A549 (cell line): ENCODE results near the gene COX14. TPM values are rescaled to one million over a fixed set of nuclear protein-coding genes. Genes with fewer than 3 reads are reported as not detected.

Experiments used
- ATAC-seq, 2 experiments: fragments of 200-7000 bp in 1 of 2; fragments of >200 bp in 1 of 2; cut with Nextera tagmentation in 1 of 2; cut with Tn5 transposase in 1 of 2; 3 replicates each; pipeline versions ENCODE4 v1.8.0 to v1.9.1; 2018 to 2020; ENCODE audit warnings: mild to moderate bottlenecking in 1 of 2, moderate library complexity in 1 of 2
- CTCF ChIA-PET: fragments of 300-600 bp; sonication (Branson Sonifier 250); formaldehyde crosslinking; extraction: SDS; loops from one replicate; lab custom pipeline; 2021; ENCODE audit warnings: antibody characterized with exemption, inconsistent platforms; lab: Yijun Ruan, JAX
- POLR2A ChIA-PET: fragments of 350-600 bp; formaldehyde crosslinking; extraction: SDS; loops from one replicate; lab custom pipeline; 2021; ENCODE audit warnings: antibody characterized with exemption, inconsistent platforms; lab: Yijun Ruan, JAX
- DNase-seq, 2 experiments: peaks; one replicate each; pipeline versions ENCODE4 v3.0.0 to v3.0.0-alpha.2; 2011 to 2016; ENCODE audit warnings: low read depth in 1 of 2, low spot score in 1 of 2
- FAIRE-seq: peaks from 2 replicates; lab custom pipeline; 2011; peaks lifted over from hg19 to GRCh38; lab: Jason Lieb, UNC
- H3K27ac ChIP-seq, 2 experiments: fragments of >200 bp; sonication (Bioruptor Twin); formaldehyde crosslinking; 3 replicates each; pipeline ENCODE4 v1.5.1; 2016 to 2017
- H3K4me1 ChIP-seq: fragments of >200 bp; sonication (Bioruptor Twin); formaldehyde crosslinking; 3 replicates; pipeline ENCODE4 v1.6.1; 2016
- H3K4me2 ChIP-seq: fragments of >200 bp; sonication (Bioruptor Twin); formaldehyde crosslinking; 3 replicates; pipeline ENCODE4 v1.6.1; 2016
- H3K4me3 ChIP-seq: fragments of >200 bp; sonication (Bioruptor Twin); formaldehyde crosslinking; 3 replicates; pipeline ENCODE4 v1.5.1; 2016
- H3K9me3 ChIP-seq: fragments of >200 bp; sonication (Bioruptor Twin); formaldehyde crosslinking; 3 replicates; pipeline ENCODE4 v1.6.1; 2016
- CHD4 ChIP-seq: fragments of 200-600 bp; sonication (generic); IDR thresholded peaks from 2 replicates; pipeline ENCODE4 v1.6.1; 2016; ENCODE audit warnings: antibody characterized with exemption, mild to moderate bottlenecking, borderline replicate concordance
- CTCF ChIP-seq: fragments of >200 bp; sonication (Bioruptor Twin); formaldehyde crosslinking; IDR thresholded peaks from 3 replicates; pipeline ENCODE4 v1.5.1; 2016
- EHF ChIP-seq: fragments of 250-450 bp; sonication (Bioruptor Pico); IDR thresholded peaks from 2 replicates; pipeline ENCODE4 v1.5.0; 2020; ENCODE audit warnings: mild to moderate bottlenecking
- ELK1 ChIP-seq: fragments of 150-350 bp; IDR thresholded peaks from 2 replicates; pipeline ENCODE4 v1.6.1; 2014; ENCODE audit warnings: low read depth, mild to moderate bottlenecking, low read length
- FOSB ChIP-seq: fragments of 250-450 bp; sonication (Bioruptor Pico); IDR thresholded peaks from 2 replicates; pipeline ENCODE4 v1.5.0; 2020; ENCODE audit warnings: mild to moderate bottlenecking, moderate library complexity
- FOSL2 ChIP-seq, 2 experiments: fragments of 450-650 bp in 1 of 2; fragments of >200 bp in 1 of 2; sonication (Bioruptor Twin) in 1 of 2; formaldehyde crosslinking; IDR thresholded peaks; 2 replicates each; pipeline versions ENCODE4 v1.5.0 to v1.6.1; 2016 to 2020; ENCODE audit warnings: mild to moderate bottlenecking in 1 of 2, moderate library complexity in 1 of 2
- HDAC2 ChIP-seq: fragments of 200-600 bp; sonication (generic); IDR thresholded peaks from 2 replicates; pipeline ENCODE4 v1.6.1; 2016
- HES2 ChIP-seq: fragments of >200 bp; sonication (Bioruptor Twin); formaldehyde crosslinking; IDR thresholded peaks from 2 replicates; pipeline ENCODE4 v1.6.1; 2016
- HMGXB4 ChIP-seq: fragments of 250-450 bp; sonication (Bioruptor Pico); IDR thresholded peaks from 2 replicates; pipeline ENCODE4 v1.5.0; 2021; ENCODE audit warnings: mild to moderate bottlenecking, moderate library complexity, borderline replicate concordance
- JUN ChIP-seq, 2 experiments: fragments of >200 bp; sonication (Bioruptor Twin); formaldehyde crosslinking; IDR thresholded peaks; 2 replicates in 1 of 2; 3 replicates in 1 of 2; pipeline ENCODE4 v1.6.1; 2016 to 2017
- JUNB ChIP-seq: fragments of >200 bp; sonication (Bioruptor Twin); formaldehyde crosslinking; IDR thresholded peaks from 2 replicates; pipeline ENCODE4 v1.6.1; 2016
- MAZ ChIP-seq: fragments of 150-350 bp; IDR thresholded peaks from 2 replicates; pipeline ENCODE4 v1.6.1; 2014; ENCODE audit warnings: antibody characterized with exemption, low read depth, low read length, borderline replicate concordance
- MYC ChIP-seq: IDR thresholded peaks from 2 replicates; pipeline ENCODE4 v1.6.1; 2012; ENCODE audit warnings: mild to moderate bottlenecking, inconsistent platforms, low read length, improper control_type of control experiment, borderline replicate concordance
- NR3C1 ChIP-seq: fragments of >200 bp; sonication (Bioruptor Twin); formaldehyde crosslinking; IDR thresholded peaks from 3 replicates; pipeline ENCODE4 v1.6.1; 2017
- PHF8 ChIP-seq: fragments of 200-600 bp; sonication (generic); IDR thresholded peaks from 2 replicates; pipeline ENCODE4 v1.6.1; 2016; ENCODE audit warnings: low read depth, mild to moderate bottlenecking, antibody characterized with exemption, moderate library complexity, borderline replicate concordance
- RCOR1 ChIP-seq: fragments of 150-350 bp; IDR thresholded peaks from 2 replicates; pipeline ENCODE4 v1.6.1; 2014; ENCODE audit warnings: antibody characterized with exemption, low read length, low read depth
- RFX5 ChIP-seq: fragments of 450-650 bp; IDR thresholded peaks from 2 replicates; pipeline ENCODE4 v1.7.1; 2014; ENCODE audit warnings: antibody characterized with exemption, mild to moderate bottlenecking, moderate library complexity
- SMC3 ChIP-seq: fragments of >200 bp; sonication (Bioruptor Twin); formaldehyde crosslinking; IDR thresholded peaks from 3 replicates; pipeline ENCODE4 v1.6.1; 2018; ENCODE audit warnings: inconsistent platforms
- SREBF2 ChIP-seq: fragments of 450-650 bp; IDR thresholded peaks from 2 replicates; pipeline ENCODE4 v1.6.1; 2014; ENCODE audit warnings: mild to moderate bottlenecking, moderate library complexity
- ZC3H11A ChIP-seq: fragments of 450-650 bp; IDR thresholded peaks from 2 replicates; pipeline ENCODE4 v1.6.1; 2014; ENCODE audit warnings: antibody characterized with exemption, mild to moderate bottlenecking
- WGBS: methylation state at CpG from one replicate; pipeline ENCODE4 v1.1.6; 2017; ENCODE audit errors: missing lambda C conversion rate; 5-methylcytosine and 5-hydroxymethylcytosine counted together
- polyA plus RNA-seq, 4 experiments: library from polyadenylated mRNA; depleted of rRNA in 3 of 4; stranded (reverse); fragments of >200 nt; fragmentation: RNase III in 1 of 4; extraction: RNeasy Plus Mini Kit Qiagen cat#74134 plus additional on column Dnase treatment in 1 of 4; gene quantifications; 2 replicates in 3 of 4; 3 replicates in 1 of 4; pipeline ENCODE4 v1.2.3, GENCODE V29; 2011 to 2017

The COX14 gene
- polyA plus RNA-seq, 2 of the 4 experiments (the other 2 are of a cell fraction), result 93.3 to 134 TPM

- no peaks in the 10 kb centered on the region for H3K9me3 ChIP-seq
- FAIRE-seq (no peak), ATAC-seq (no peak; a peak in 1 of 6 replicates)
- TF ChIP-seq HES2 (no peak), EHF (no peak), JUN (IDR thresholded peaks at IDR 0.05) (no peak), PHF8 (no peak), CHD4 (no peak), RCOR1 (no peak), RFX5 (no peak), FOSL2 (IDR thresholded peaks at IDR 0.05) (no peak), FOSL2 (CRISPR knock-in tag; IDR thresholded peaks at IDR 0.05) (no peak), SREBF2 (no peak), MYC (no peak), MAZ (no peak), NR3C1 (no peak), SMC3 (no peak), JUNB (no peak), ELK1 (no peak), HDAC2 (no peak), FOSB (no peak), HMGXB4 (CRISPR knock-in tag) (no peak)
- TF ChIP-seq, all 56 proteins: peak for 0
- ChIA-PET POLR2A (interaction anchor here (0.6 to 2.7 kb wide), 5 partner anchors 9 to 20 kb away, joined by 3 to 17 read pairs (median 4); partner anchors contain the start of genes COX14 and SMARCD1), CTCF (interaction anchor here (1.4 to 17.7 kb wide), 8 partner anchors 10 to 212 kb away, joined by 3 to 309 read pairs (median 6); partner anchors contain the start of genes CERS5, COX14 and SMARCD1)
- H3K4me2 ChIP-seq, result no peak overlapping the region
- DNase-seq, result no peak
- no peaks in the 10 kb centered on the region for H3K4me1 ChIP-seq
- H3K4me3 ChIP-seq, result no peak overlapping the region
- WGBS, result 95% methylated on average over 8 of the region's 8 CpGs
- H3K27ac ChIP-seq, result no peak overlapping the region
Observed at GRCh38 chr12:50102646-50103309, 9.3 kb upstream of the COX14 start.

GRCh38 chr12:50103351-50103750 is 8.7 kb upstream of the COX14 start:
- ATAC-seq, result no peak
- TF ChIP-seq ZC3H11A, result no peak
- no peak for TF ChIP-seq CTCF
- TF ChIP-seq CHD4, result no peak
- TF ChIP-seq, all 56 proteins: peak for 0
- POLR2A ChIA-PET, result interaction anchor here (0.6 to 0.8 kb wide), 2 partner anchors 9 to 19 kb away, joined by 3 read pairs; partner anchors contain the start of gene COX14
- no peak overlapping the region for H3K4me3 ChIP-seq
- 100% methylated on average over 2 of the region's 2 CpGs for WGBS
- no peak overlapping the region for H3K27ac ChIP-seq
- DNase-seq, result no peak
- H3K9me3 ChIP-seq, result no peaks in the 10 kb centered on the region
- no peak overlapping the region for H3K4me2 ChIP-seq
- no peaks in the 10 kb centered on the region for H3K4me1 ChIP-seq
- CTCF ChIA-PET, result interaction anchor here (1.0 to 17.7 kb wide), 9 partner anchors 9 to 211 kb away, joined by 3 to 309 read pairs (median 6); partner anchors contain the start of genes CERS5, COX14 and SMARCD1
- no peak for FAIRE-seq
